ENCODE data around the gene ETFDH.

- no peak for TF ChIP-seq CTCF (conservative IDR thresholded peaks at IDR 0.05 in 1 of 2, IDR thresholded peaks at IDR 0.05 in 1 of 2; ENCODE audit: low read depth in 1 of 2, low read length in 2 of 2)
- no peak for TF ChIP-seq EZH2 (IDR thresholded peaks at IDR 0.05; ENCODE audit: low read length, missing control alignments)
Measured at GRCh38 chr4:158704274-158704673, 32.2 kb downstream of the ETFDH start.

Data from fibroblast of lung (primary cell).